ENCODE results near the gene NTM.

DNA sequence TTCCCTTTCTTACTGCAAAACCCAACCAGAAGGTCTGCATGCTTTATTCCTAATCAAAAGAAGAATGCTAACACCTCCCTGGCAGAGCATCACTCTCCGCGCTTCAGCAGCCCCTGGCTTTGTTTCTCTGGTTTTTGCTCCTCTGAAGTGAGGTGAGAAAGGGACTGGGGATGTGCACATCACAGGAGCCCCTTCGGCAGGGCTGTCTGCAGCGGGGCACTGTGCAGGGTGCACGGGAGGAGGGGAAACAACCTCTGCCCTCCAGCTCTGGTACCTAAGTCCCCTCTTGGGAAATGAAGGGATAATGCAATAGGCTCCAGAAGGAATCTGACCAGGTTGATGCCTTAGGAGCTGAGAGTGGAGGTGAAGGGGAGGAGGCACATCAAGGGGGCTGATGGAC, 312.7 kb downstream of the NTM start:
- TF ChIP-seq, protein P1, sequence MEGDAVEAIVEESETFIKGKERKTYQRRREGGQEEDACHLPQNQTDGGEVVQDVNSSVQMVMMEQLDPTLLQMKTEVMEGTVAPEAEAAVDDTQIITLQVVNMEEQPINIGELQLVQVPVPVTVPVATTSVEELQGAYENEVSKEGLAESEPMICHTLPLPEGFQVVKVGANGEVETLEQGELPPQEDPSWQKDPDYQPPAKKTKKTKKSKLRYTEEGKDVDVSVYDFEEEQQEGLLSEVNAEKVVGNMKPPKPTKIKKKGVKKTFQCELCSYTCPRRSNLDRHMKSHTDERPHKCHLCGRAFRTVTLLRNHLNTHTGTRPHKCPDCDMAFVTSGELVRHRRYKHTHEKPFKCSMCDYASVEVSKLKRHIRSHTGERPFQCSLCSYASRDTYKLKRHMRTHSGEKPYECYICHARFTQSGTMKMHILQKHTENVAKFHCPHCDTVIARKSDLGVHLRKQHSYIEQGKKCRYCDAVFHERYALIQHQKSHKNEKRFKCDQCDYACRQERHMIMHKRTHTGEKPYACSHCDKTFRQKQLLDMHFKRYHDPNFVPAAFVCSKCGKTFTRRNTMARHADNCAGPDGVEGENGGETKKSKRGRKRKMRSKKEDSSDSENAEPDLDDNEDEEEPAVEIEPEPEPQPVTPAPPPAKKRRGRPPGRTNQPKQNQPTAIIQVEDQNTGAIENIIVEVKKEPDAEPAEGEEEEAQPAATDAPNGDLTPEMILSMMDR (conservative IDR thresholded peaks at IDR 0.05; ENCODE audit: low read length), result no peak
- no peak for TF ChIP-seq EZH2phosphoT487 (IDR thresholded peaks at IDR 0.05; ENCODE audit: borderline replicate concordance)

Data from Loucy (cell line).